OCI-LY3 (cell line): ENCODE results near the gene FAM117A.
A peak's percentile ranks its signal among the peaks of the same experiment; 100 is the strongest.

Source experiments
- H2AFZ ChIP-seq: fragments of 200-600, 300-600 bp; shearing (Covaris generic); 2 replicates; pipeline ENCODE4 v1.6.0; 2014; ENCODE audit warnings: antibody characterized with exemption, low read depth, low read length
- H3K27ac ChIP-seq: fragments of 200-600, 300-600 bp; sonication (generic); 2 replicates; pipeline ENCODE4 v1.5.1; 2014; ENCODE audit warnings: mild to moderate bottlenecking, low read length, moderate library complexity, mixed read lengths
- H3K27me3 ChIP-seq: fragments of 200-600, 300-600 bp; sonication (generic); 2 replicates; pipeline ENCODE4 v1.6.1; 2014; ENCODE audit warnings: low read depth, low read length, mixed read lengths
- H3K36me3 ChIP-seq: fragments of 200-600, 300-600 bp; sonication (generic); replicated peaks from 2 replicates; pipeline ENCODE3; 2014; ENCODE audit warnings: low read depth, low read length, mixed read lengths
- H3K4me1 ChIP-seq: fragments of 300-600, 200-600 bp; sonication (generic); 2 replicates; pipeline ENCODE4 v1.6.1; 2014; ENCODE audit warnings: low read length, mixed read lengths
- H3K4me2 ChIP-seq: fragments of 200-600, 300-600 bp; sonication (generic); 2 replicates; pipeline ENCODE4 v1.6.1; 2014; ENCODE audit warnings: low read length, mixed read lengths
- H3K4me3 ChIP-seq: fragments of 300-600, 200-600 bp; sonication (generic); 2 replicates; pipeline ENCODE4 v1.5.1; 2014; ENCODE audit warnings: antibody characterized with exemption, mild to moderate bottlenecking, low read length, moderate library complexity
- H3K79me2 ChIP-seq: fragments of 300-600, 200-600 bp; shearing (Covaris generic); 2 replicates; pipeline ENCODE4 v1.6.1; 2014; ENCODE audit warnings: mild to moderate bottlenecking, low read length, mixed read lengths
- H3K9ac ChIP-seq: fragments of 300-600, 200-600 bp; shearing (Covaris generic); 2 replicates; pipeline ENCODE4 v1.6.0; 2014; ENCODE audit warnings: mild to moderate bottlenecking, low read length, moderate library complexity
- H3K9me3 ChIP-seq: fragments of 200-600, 300-600 bp; shearing (Covaris generic); 2 replicates; pipeline ENCODE4 v1.6.1; 2014; ENCODE audit warnings: low read length, mixed read lengths; ENCODE audit not compliant: insufficient read depth
- H4K20me1 ChIP-seq: fragments of 200-600, 300-600 bp; sonication (generic); 2 replicates; pipeline ENCODE4 v1.6.1; 2016; ENCODE audit warnings: low read length, mixed read lengths; ENCODE audit not compliant: insufficient read depth
- CTCF ChIP-seq: fragments of 200-600, 300-600 bp; sonication (generic); IDR thresholded peaks from 2 replicates; pipeline ENCODE4 v1.5.1; 2014; ENCODE audit warnings: antibody characterized with exemption, low read length, low read depth
- EZH2phosphoT487 ChIP-seq: fragments of 200-600 bp; shearing (Covaris generic); IDR thresholded peaks from 2 replicates; pipeline ENCODE4 v1.6.1; 2018; ENCODE audit warnings: antibody characterized with exemption, mixed run types, low read depth

Gene FAM117A

GRCh38 chr17:49764559-49765180, 739 bp upstream of the FAM117A start:
- TF ChIP-seq CTCF (no peak), EZH2phosphoT487 (no peak)

GRCh38 chr17:49762151-49762941, 1.6 kb downstream of the FAM117A start:
- peak overlapping the region; percentile 86 for H3K4me2 ChIP-seq
- H3K27me3 ChIP-seq = peaks cover 17% of the 10 kb centered on the region
- no peak overlapping the region for H2AFZ ChIP-seq
- peak overlapping the region; percentile 90 for H3K4me3 ChIP-seq
- no peaks in the 10 kb centered on the region for H3K9me3 ChIP-seq
- no peak overlapping the region for H3K27ac ChIP-seq
- H3K36me3 ChIP-seq = no peaks in the 10 kb centered on the region
- no peak for TF ChIP-seq EZH2phosphoT487
- TF ChIP-seq CTCF = no peak
- 0 out of 2 replicates have a peak, but pooled peaks cover 3% of the 10 kb centered on the region for H3K79me2 ChIP-seq
- 0 out of 2 replicates have a peak, but pooled peaks cover 7% of the 10 kb centered on the region for H4K20me1 ChIP-seq
- H3K9ac ChIP-seq = no peak overlapping the region
- peaks cover 24% of the 10 kb centered on the region for H3K4me1 ChIP-seq

More at GRCh38 chr17:49764559-49765180, 739 bp upstream of the FAM117A start:
- H3K36me3 ChIP-seq = no peaks in the 10 kb centered on the region
- H3K4me3 ChIP-seq = peak overlapping the region; percentile 90
- no peaks in the 10 kb centered on the region for H3K9me3 ChIP-seq
- H3K4me1 ChIP-seq = peaks cover 24% of the 10 kb centered on the region
- 0 out of 2 replicates have a peak, but pooled peaks cover 3% of the 10 kb centered on the region for H3K79me2 ChIP-seq
- peak overlapping the region; percentile 58; the same call in 1 of the 2 replicates for H2AFZ ChIP-seq
- H4K20me1 ChIP-seq = 0 out of 2 replicates have a peak, but pooled peaks cover 7% of the 10 kb centered on the region
- 0 out of 2 replicates have a peak overlapping the region, but pooled peaks have one; percentile 19 for H3K9ac ChIP-seq
- peaks cover 17% of the 10 kb centered on the region for H3K27me3 ChIP-seq
- H3K4me2 ChIP-seq = peak overlapping the region; percentile 91
- no peak overlapping the region for H3K27ac ChIP-seq

- no peak overlapping the region for H3K4me3 ChIP-seq
- peak overlapping the region; percentile 26 for H3K4me2 ChIP-seq
- H3K9ac ChIP-seq = no peak overlapping the region
- H3K79me2 ChIP-seq = 0 out of 2 replicates have a peak, but pooled peaks cover 3% of the 10 kb centered on the region
- H3K4me1 ChIP-seq = peaks cover 24% of the 10 kb centered on the region
- H3K27ac ChIP-seq = no peak overlapping the region
- no peak for TF ChIP-seq CTCF
- TF ChIP-seq EZH2phosphoT487 = no peak
- H4K20me1 ChIP-seq = 0 out of 2 replicates have a peak, but pooled peaks cover 7% of the 10 kb centered on the region
- no peaks in the 10 kb centered on the region for H3K9me3 ChIP-seq
- H3K27me3 ChIP-seq = peaks cover 10% of the 10 kb centered on the region
- H2AFZ ChIP-seq = no peak overlapping the region
- no peaks in the 10 kb centered on the region for H3K36me3 ChIP-seq
Observed at GRCh38 chr17:49760932-49761558, 2.9 kb downstream of the FAM117A start.

- Histone ChIP-seq H3K4me3 (no peak overlapping the region), H4K20me1 (0 out of 2 replicates have a peak, but pooled peaks cover 7% of the 10 kb centered on the region), H3K9me3 (no peaks in the 10 kb centered on the region), H3K4me1 (peaks cover 24% of the 10 kb centered on the region), H3K9ac (no peak overlapping the region), H3K79me2 (0 out of 2 replicates have a peak, but pooled peaks cover 3% of the 10 kb centered on the region), H3K36me3 (no peaks in the 10 kb centered on the region), H3K27me3 (0 out of 2 replicates have a peak, but pooled peaks cover 2% of the 10 kb centered on the region), H3K4me2 (no peak overlapping the region), H3K27ac (no peak overlapping the region), H2AFZ (no peak overlapping the region)
- TF ChIP-seq EZH2phosphoT487 (no peak), CTCF (no peak)
Observed at GRCh38 chr17:49760296-49760695, 3.6 kb downstream of the FAM117A start.
